Aorta (tissue), 5 donors: ENCODE data around the gene NINJ2. TPM values are rescaled to one million over a fixed set of nuclear protein-coding genes. Genes with fewer than 3 reads are reported as not detected.

ENCODE experiments used
- ATAC-seq: fragments of 200-7000 bp; cut with Tn5 transposase; one replicate; pipeline ENCODE4 v1.9.1; 2022; ENCODE audit warnings: moderate library complexity; ENCODE audit not compliant: low FRiP score
- DNase-seq, 2 donors: peaks; one replicate each; pipeline ENCODE4 v3.0.0-alpha.2; 2020
- H3K27ac ChIP-seq, 2 donors: one replicate each; pipeline ENCODE4 v1.5.1; 2013; ENCODE audit warnings: low read length in 2 of 2, mild to moderate bottlenecking in 2 of 2, moderate library complexity in 2 of 2, control low read depth in 1 of 2, inconsistent platforms in 1 of 2, low read depth in 1 of 2
- H3K27me3 ChIP-seq, 2 donors: one replicate each; pipeline ENCODE4 v1.6.1; 2013; ENCODE audit warnings: control low read depth in 1 of 2, low read length in 1 of 2, mild to moderate bottlenecking in 1 of 2, moderate library complexity in 1 of 2; ENCODE audit not compliant: insufficient read depth in 2 of 2, control insufficient read depth in 1 of 2
- H3K36me3 ChIP-seq, 2 donors: one replicate each; pipeline ENCODE4 v1.6.1; 2013; ENCODE audit warnings: control low read depth in 1 of 2, low read length in 1 of 2, mild to moderate bottlenecking in 1 of 2; ENCODE audit not compliant: insufficient read depth in 2 of 2, control insufficient read depth in 1 of 2
- H3K4me1 ChIP-seq, 2 donors: one replicate each; pipeline ENCODE4 v1.6.1; 2013; ENCODE audit warnings: low read length in 2 of 2, control low read depth in 1 of 2, mild to moderate bottlenecking in 1 of 2, moderate library complexity in 1 of 2; ENCODE audit not compliant: insufficient read depth in 2 of 2, control insufficient read depth in 1 of 2
- H3K4me3 ChIP-seq, 2 donors: one replicate each; pipeline ENCODE4 v1.5.1; 2013; ENCODE audit warnings: low read length in 2 of 2, control low read depth in 1 of 2, mild to moderate bottlenecking in 1 of 2
- H3K9me3 ChIP-seq: one replicate; pipeline ENCODE4 v1.6.1; 2013; ENCODE audit warnings: mild to moderate bottlenecking, low read length; ENCODE audit not compliant: control insufficient read depth
- WGBS, 2 donors: extraction: QIAGEN DNeasy Blood & Tissue Kit; methylation state at CpG; one replicate each; pipeline ENCODE4 v1.1.7; 2013; 5-methylcytosine and 5-hydroxymethylcytosine counted together
- intact Hi-C, 2 donors: fragments of 100-400 bp; cut with DNase I; formaldehyde crosslinking; loops; one replicate each; pipeline versions ENCODE4 v1.14.2 to v1.15.0; 2022
- polyA plus RNA-seq, 2 donors: library from polyadenylated mRNA; stranded (reverse); fragments of 200-250 nt; gene quantifications; one replicate each; pipeline ENCODE4 v1.2.3, GENCODE V29; 2013
- total RNA-seq, 2 donors: library from RNA; stranded (reverse); fragmentation: NEBNext Ultra II Directional; extraction: Animal tissue kit (Norgen Biotek cat#: 25700); gene quantifications; one replicate each; pipeline ENCODE4 v1.2.1, GENCODE V29; 2021
- donor health status: healthy with polysubstance abuse.
- donor health status: Bipolar disorder and iron deficiency.
- donor health status: DM: no; HTN: no; CAD: no.
- donor health status: DM: no; HTN: no; CAD: no.
- donor health status: DM: yes; HTN: yes; CAD: no.

NINJ2 gene
- total and polyA plus RNA-seq, 4 donors: 0.95 to 11.2 (median 4.9) TPM

DNA sequence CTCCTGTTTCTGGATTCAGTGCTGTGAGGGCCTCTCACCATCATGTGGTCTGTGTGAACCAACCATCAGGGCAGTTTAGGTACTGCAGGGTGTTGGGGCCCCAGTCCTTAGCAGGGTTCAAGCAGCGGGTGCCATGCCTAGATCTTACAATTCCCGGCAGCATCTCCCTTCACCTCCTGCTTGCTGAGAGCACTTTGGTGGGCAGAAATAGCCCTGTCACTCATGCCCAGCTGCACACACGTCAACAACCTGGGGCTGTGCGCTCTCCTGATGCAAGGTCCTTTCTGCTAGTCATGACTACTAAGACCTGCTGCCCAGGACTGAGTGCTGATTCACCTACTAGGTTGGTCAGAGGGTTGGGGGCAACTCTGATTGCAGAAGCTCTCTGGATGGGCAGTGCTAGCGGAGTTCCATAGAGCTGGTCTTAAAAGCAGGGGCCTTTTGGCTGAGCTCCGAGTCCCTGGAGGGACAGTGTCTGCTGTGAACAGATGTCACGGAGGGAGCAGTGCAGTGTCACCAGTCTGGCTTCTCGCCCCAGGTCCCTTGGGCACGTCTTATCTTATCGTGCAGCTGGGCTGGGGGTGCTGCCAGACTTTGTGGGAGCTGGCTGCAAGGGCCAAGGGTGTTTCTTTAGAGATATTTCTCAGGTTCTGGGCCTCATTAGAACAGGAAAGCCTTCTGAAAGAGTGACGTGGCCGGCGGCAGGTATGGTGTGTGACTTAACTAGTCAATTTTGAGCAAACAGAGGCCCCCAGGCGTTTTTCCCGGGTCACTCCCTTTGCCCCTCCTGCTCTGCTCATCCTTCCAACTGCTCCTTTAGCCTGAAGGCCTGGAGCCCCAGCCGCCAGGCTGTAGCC lies 71.8 kb downstream of the NINJ2 start:
- Histone ChIP-seq H3K4me3 (no peak overlapping the region), H3K36me3 (no peaks in the 10 kb centered on the region), H3K27ac (no peak overlapping the region), H3K4me1 (no peaks in the 10 kb centered on the region), H3K27me3 (no peaks in the 10 kb centered on the region), H3K9me3 (no peaks in the 10 kb centered on the region)
- whole genome bisulfite sequencing, 2 donors: 19% methylated on average over 16 of the region's 16 CpGs
- DNase-seq (peak in 1 of 2 donors; percentile 58), ATAC-seq (peak; percentile 44)
- intact Hi-C loops: no loop called here

DNA sequence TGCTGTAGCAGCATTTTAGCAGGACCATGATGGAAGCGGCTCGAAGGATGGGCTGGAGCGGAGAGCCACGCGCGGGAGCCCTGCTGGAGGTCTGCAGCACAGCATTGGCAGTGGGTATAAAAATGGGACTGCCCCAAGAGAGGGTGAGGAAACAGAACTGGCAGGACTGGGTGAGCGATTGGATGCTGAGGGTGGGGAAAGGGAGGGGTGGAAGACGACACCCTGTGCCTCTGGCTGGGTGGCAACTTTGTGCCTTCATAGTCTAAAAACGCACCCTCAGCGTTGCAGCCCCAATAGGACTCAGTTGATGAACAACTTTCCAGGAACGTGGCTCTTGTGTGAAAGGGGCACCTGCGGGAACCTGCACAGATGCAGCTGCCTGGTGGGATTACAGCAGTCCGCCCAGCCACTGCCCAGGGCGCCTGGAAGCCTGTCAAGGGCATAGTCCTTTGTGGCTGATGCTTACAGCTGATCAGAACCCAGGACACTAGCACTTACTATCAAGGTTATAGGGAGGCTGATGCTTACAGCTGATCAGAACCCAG lies 73.0 kb downstream of the NINJ2 start:
- H3K4me3 ChIP-seq: no peak overlapping the region
- intact Hi-C loops: no loop called here
- H3K27me3 ChIP-seq: no peaks in the 10 kb centered on the region
- no peaks in the 10 kb centered on the region for H3K4me1 ChIP-seq
- 82 to 87% methylated on average over 14 of the region's 14 CpGs for WGBS, 2 donors
- H3K9me3 ChIP-seq: no peaks in the 10 kb centered on the region
- no peaks in the 10 kb centered on the region for H3K36me3 ChIP-seq
- DNase-seq (peak; percentile 23 to 58), ATAC-seq (no peak)
- no peak overlapping the region for H3K27ac ChIP-seq

DNA sequence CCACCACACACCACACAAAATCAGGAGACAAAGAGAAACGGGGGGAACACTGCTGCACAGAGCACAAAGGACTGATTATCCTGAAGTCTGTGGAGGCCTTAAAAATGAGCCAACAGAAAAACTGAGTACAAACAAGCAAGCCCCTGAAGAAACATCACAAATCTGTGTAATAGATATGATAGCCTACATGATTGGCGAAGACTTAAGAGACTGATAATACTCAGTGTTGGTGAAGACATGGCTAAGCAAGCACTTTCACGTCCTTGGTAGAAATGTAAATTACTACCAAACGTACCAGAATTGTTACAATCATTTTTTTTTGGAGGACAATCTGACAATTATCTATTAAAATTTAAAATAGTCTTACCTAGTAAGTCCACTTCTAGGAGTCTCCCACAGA lies 74.6 kb downstream of the NINJ2 start:
- Histone ChIP-seq H3K4me3 (no peak overlapping the region), H3K27me3 (no peaks in the 10 kb centered on the region), H3K9me3 (no peaks in the 10 kb centered on the region), H3K36me3 (no peaks in the 10 kb centered on the region), H3K27ac (no peak overlapping the region), H3K4me1 (no peaks in the 10 kb centered on the region)
- ATAC-seq: no peak
- intact Hi-C loops: no loop called here
- WGBS, 2 donors: 96 to 97% methylated on average over 4 of the region's 4 CpGs
- peak in 1 of 2 donors; percentile 2 for DNase-seq

DNA sequence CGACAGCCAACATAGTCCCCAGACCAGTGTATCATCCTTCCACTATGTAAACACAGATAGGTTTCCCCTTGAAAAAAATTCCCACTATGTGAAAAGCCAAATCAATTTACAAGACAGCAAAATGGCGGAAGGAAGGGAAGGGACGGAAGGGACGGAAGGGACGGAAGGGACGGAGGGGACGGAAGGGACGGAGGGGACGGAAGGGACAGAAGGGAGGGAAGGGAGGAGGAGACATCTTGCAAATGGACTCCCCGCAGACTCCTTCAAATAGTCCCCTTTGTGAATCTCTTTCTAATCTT lies 75.3 kb downstream of the NINJ2 start:
- no peak overlapping the region for H3K4me3 ChIP-seq
- DNase-seq (peak in 1 of 2 donors; percentile 20), ATAC-seq (no peak)
- intact Hi-C loops: no loop called here
- H3K27ac ChIP-seq: no peak overlapping the region
- H3K4me1 ChIP-seq: no peaks in the 10 kb centered on the region
- no peaks in the 10 kb centered on the region for H3K27me3 ChIP-seq
- no peaks in the 10 kb centered on the region for H3K36me3 ChIP-seq
- no peaks in the 10 kb centered on the region for H3K9me3 ChIP-seq
- WGBS, 2 donors: 84 to 91% methylated on average over 9 to 10 of the region's 10 CpGs

DNA sequence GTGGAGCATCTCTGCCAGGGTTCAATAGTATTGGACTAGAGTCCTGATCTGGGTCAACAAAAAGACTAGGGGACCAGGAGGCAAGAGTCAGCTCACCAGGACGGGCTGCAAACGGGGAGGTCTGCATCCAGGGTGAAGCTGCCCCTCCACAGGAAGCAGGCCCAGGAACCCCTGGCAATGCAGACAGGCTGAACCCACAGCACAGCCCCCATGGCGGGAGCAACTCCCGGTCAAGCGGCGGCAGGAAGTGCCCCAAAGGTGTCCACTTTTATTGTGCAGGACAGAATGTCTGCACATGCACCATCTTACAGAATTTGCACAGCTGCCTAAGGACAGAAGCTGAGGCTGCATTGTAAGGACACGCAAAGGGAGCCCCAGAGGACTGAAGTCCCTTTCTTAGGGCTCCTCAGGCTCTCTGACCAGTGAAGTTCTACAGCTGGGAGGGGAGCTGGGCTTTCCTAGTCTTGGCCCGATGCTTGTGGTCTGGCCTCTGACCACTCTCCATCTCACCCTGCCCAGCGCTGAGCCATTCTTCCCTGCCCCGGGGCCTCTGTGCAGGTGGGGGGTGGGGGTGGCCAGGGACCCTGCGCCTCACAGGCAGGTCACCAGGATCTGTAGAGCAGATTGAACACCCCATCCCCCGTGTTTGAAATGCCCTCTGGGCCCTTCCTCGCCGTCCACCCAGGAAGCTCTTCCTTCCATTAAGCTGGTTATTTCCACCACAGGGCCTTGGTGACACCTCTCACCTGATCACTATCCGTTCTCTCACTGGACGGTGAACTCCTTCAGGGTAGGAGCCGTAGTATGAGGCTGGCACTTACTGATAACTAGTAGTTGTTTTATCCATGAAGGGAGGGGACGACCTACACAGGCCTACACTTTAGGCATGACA lies 75.9 kb downstream of the NINJ2 start:
- no peak overlapping the region for H3K27ac ChIP-seq
- H3K36me3 ChIP-seq: no peaks in the 10 kb centered on the region
- H3K4me1 ChIP-seq: no peaks in the 10 kb centered on the region
- WGBS, 2 donors: 85% methylated on average over 18 of the region's 18 CpGs
- DNase-seq: peak in 1 of 2 donors; percentile 57
- H3K9me3 ChIP-seq: no peaks in the 10 kb centered on the region
- H3K27me3 ChIP-seq: no peaks in the 10 kb centered on the region
- intact Hi-C loops: no loop called here
- no peak overlapping the region for H3K4me3 ChIP-seq
- ATAC-seq: no peak

DNA sequence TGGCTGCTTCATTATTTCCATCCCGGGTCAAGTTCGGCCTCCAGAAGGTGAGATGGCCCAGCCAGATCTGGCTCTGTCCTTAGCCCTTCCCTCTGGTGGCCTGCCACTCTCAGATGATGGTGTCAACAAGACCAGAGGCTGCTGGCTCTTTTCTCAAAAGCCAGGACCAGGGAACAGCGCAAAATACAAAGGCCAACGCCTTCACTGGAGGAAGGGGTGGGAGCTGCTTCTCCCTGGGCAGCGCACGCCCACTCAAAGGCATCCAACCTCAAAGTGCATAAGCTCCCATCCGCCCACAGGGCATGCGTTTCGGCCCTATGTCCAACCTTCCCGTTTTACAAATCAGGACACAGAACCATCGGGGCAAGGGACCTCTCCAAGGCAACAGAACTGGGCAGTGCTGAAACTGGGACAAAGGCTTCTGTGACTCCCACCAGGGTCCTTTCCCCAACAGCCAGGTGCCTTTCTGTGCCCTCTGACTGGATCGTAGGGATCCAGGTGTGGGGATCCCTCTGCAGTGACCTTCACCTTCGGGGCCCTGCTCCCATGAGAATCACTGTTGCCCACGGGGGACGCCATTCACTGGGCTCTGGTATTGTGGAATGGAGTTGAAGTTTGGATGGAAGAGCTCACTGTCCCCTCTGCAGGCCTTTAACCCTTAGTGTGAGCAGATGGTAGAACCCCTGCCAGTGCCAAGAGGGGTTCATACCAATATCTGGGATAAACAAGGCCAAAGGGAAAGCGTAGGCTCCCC lies 76.8 kb downstream of the NINJ2 start:
- intact Hi-C loops: no loop called here
- Histone ChIP-seq H3K27me3 (no peaks in the 10 kb centered on the region), H3K4me1 (no peaks in the 10 kb centered on the region), H3K36me3 (no peaks in the 10 kb centered on the region), H3K4me3 (no peak overlapping the region), H3K27ac (no peak overlapping the region), H3K9me3 (no peaks in the 10 kb centered on the region)
- DNase-seq (peak in 1 of 2 donors; percentile 23), ATAC-seq (no peak)
- 91 to 92% methylated on average over 16 of the region's 16 CpGs for WGBS, 2 donors

DNA sequence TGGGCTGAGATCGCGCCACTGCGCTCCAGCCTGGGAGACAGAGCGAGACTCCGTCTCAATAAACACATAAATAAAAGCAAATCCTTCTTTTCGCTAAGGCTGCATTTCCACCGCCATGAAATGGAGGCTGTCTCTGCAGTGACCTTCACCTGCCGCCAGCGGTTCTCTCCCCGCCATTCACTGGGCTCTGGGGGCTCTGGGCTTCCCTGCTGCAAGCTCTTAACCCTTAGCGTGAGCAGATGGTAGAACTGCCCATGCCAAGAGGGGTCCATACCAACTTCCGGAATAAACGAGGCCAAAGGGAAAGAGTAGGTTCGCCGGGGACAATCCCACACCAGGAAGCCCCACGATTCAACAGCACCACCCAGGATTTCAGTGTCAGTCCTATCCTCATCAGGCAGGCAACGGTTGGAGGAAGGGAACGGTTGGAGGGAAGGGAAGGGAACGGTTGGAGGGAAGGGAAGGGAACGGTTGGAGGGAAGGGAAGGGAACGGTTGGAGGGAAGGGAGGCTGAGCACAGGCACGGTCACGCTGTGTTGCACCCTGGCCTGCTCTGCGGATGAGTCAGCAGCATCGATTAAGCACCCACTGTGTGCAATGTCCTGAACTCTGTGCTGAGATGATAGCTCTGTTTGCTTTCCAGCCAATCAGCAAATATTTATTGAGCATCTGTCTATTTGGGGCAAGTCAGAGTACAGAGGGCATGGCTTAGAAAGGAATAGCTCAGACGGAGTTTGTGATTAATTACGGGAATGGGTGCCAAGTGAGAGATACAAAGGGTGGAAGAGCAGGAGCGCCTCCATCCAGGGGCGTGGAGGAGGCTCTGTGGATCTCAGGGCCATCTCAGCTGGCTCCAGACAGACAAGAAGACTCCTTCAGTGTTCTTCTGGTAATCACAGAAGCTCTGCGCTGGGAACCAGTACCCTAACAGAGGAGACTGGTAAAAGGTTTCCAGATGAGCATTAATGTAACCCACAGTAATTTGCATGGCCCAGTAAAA lies 77.9 kb downstream of the NINJ2 start:
- H3K27ac ChIP-seq: no peak overlapping the region
- H3K27me3 ChIP-seq: no peaks in the 10 kb centered on the region
- 90 to 91% methylated on average over 30 of the region's 30 CpGs for WGBS, 2 donors
- no peaks in the 10 kb centered on the region for H3K9me3 ChIP-seq
- ATAC-seq (no peak), DNase-seq (no peak)
- intact Hi-C loops: no loop called here
- no peaks in the 10 kb centered on the region for H3K36me3 ChIP-seq
- no peaks in the 10 kb centered on the region for H3K4me1 ChIP-seq
- H3K4me3 ChIP-seq: no peak overlapping the region
